ENCODE data around the gene UCN2.

UCN2 gene

GRCh38 chr3:48516571-48516970 is 47.0 kb downstream of the UCN2 start:
- no peak for DNase-seq (ENCODE audit: insufficient read length, low spot score)
- TF ChIP-seq POLR2AphosphoS5 (IDR thresholded peaks at IDR 0.05; ENCODE audit: low read depth, low read length), result no peak
- TF ChIP-seq SPI1 (IDR thresholded peaks at IDR 0.05; ENCODE audit: low read depth, low read length), result no peak
- TF ChIP-seq POU2F2 (IDR thresholded peaks at IDR 0.05; ENCODE audit: low read depth, low read length), result no peak
- no peak for TF ChIP-seq POLR2A (IDR thresholded peaks at IDR 0.05; ENCODE audit: low read depth, low read length)
- TF ChIP-seq PAX5 (IDR thresholded peaks at IDR 0.05; ENCODE audit: insufficient read depth, low read length, severe bottlenecking), result no peak
- no peak for TF ChIP-seq TAF1 (IDR thresholded peaks at IDR 0.05; ENCODE audit: low read depth, low read length)
- FAIRE-seq, result no peak

GRCh38 chr3:48514431-48515227 is 49.0 kb downstream of the UCN2 start:
- DNase-seq (ENCODE audit: insufficient read length, low spot score), result no peak
- FAIRE-seq, result peak; percentile 83
- TF ChIP-seq POLR2AphosphoS5 (IDR thresholded peaks at IDR 0.05; ENCODE audit: low read depth, low read length) (no peak), POLR2A (IDR thresholded peaks at IDR 0.05; ENCODE audit: low read depth, low read length) (no peak), PAX5 (IDR thresholded peaks at IDR 0.05; ENCODE audit: insufficient read depth, low read length, severe bottlenecking) (no peak)

All from GM12891 (cell line).